Transverse colon (tissue), 4 donors: ENCODE results near the gene NRSN2. TPM values are rescaled to one million over a fixed set of nuclear protein-coding genes. Genes with fewer than 3 reads are reported as not detected.

Experiments used
- DNase-seq: peaks from one replicate; pipeline ENCODE4 v3.0.0-alpha.2; 2019
- H3K27ac ChIP-seq, 4 donors: fragments of 200-600 bp; sonication (generic); 2 replicates each; pipeline ENCODE4 v1.5.1; 2016 to 2018; ENCODE audit warnings: inconsistent platforms in 4 of 4
- H3K27me3 ChIP-seq: fragments of 200-600 bp; sonication (generic); 2 replicates; pipeline ENCODE4 v1.5.1; 2017; ENCODE audit warnings: inconsistent platforms
- H3K36me3 ChIP-seq, 4 donors: fragments of 200-600 bp; sonication (generic); 2 replicates each; pipeline ENCODE4 v1.5.1; 2017 to 2019; ENCODE audit warnings: inconsistent platforms in 4 of 4
- H3K4me1 ChIP-seq, 4 donors: fragments of 200-600 bp; sonication (generic); 2 replicates each; pipeline ENCODE4 v1.5.1; 2017 to 2020; ENCODE audit warnings: inconsistent platforms in 4 of 4
- H3K4me3 ChIP-seq, 4 donors: fragments of 200-600 bp; sonication (generic); 1 replicate in 1 of 4; 2 replicates in 3 of 4; pipeline versions ENCODE4 v1.5.1 to v1.6.1; 2017 to 2019; ENCODE audit warnings: inconsistent platforms in 4 of 4
- H3K9me3 ChIP-seq, 2 donors: fragments of 200-600 bp; sonication (generic); 2 replicates each; pipeline ENCODE4 v1.5.1; 2017 to 2019; ENCODE audit warnings: inconsistent platforms in 2 of 2
- EP300 ChIP-seq: sonication (generic); formaldehyde crosslinking; IDR thresholded peaks from one replicate; pipeline ENCODE4 v1.6.1; 2017; ENCODE audit warnings: antibody characterized with exemption, low read depth
- POLR2A ChIP-seq: fragments of 450-650 bp; IDR thresholded peaks from one replicate; pipeline ENCODE4 v1.6.1; 2016; ENCODE audit warnings: antibody characterized with exemption, mild to moderate bottlenecking, moderate library complexity
- POLR2AphosphoS5 ChIP-seq, 3 donors: sonication (generic); formaldehyde crosslinking; IDR thresholded peaks; one replicate each; pipeline ENCODE4 v1.6.1; 2016; ENCODE audit warnings: antibody characterized with exemption in 3 of 3
- WGBS, 2 donors: methylation state at CpG; one replicate each; pipeline ENCODE4 v1.1.5; 2018; ENCODE audit warnings: low coverage in 1 of 2; 5-methylcytosine and 5-hydroxymethylcytosine counted together
- in situ Hi-C, 4 donors: fragments of 200-750 bp; cut with MboI; loops; one replicate each; pipeline versions ENCODE4 v1.15.0 to v1.15.1; 2017; ENCODE audit warnings: low sequenced_read_pairs in 3 of 4, low pct_ligation_motif_present in 1 of 4, low pct_unique_long_range_greater_than_20kb in 1 of 4
- intact Hi-C: fragments of 100-400 bp; cut with DNase I; formaldehyde crosslinking; loops from one replicate; pipeline ENCODE4 v1.15.1; 2023; ENCODE audit warnings: low total_unique reads
- total RNA-seq, 4 donors: library from RNA; depleted of rRNA; stranded (reverse); fragments of >200 nt; gene quantifications; one replicate each; pipeline ENCODE4 v1.1.0, GENCODE V29; 2016
- TF ChIP-seq, protein P1 (sequence below), 5 experiments: fragments of 200-600 bp in 3 of 5; fragments of 450-650 bp in 2 of 5; sonication (generic) in 3 of 5; IDR thresholded peaks; 1 replicate in 2 of 5; 2 replicates in 3 of 5; pipeline ENCODE4 v1.5.1; 2016 to 2017; ENCODE audit warnings: antibody characterized with exemption in 5 of 5, inconsistent platforms in 3 of 5, mild to moderate bottlenecking in 2 of 5, moderate library complexity in 1 of 5

Gene NRSN2
- total RNA-seq, 4 donors from 2014 or later: 7.1 to 18.0 (median 12.8) TPM

DNA sequence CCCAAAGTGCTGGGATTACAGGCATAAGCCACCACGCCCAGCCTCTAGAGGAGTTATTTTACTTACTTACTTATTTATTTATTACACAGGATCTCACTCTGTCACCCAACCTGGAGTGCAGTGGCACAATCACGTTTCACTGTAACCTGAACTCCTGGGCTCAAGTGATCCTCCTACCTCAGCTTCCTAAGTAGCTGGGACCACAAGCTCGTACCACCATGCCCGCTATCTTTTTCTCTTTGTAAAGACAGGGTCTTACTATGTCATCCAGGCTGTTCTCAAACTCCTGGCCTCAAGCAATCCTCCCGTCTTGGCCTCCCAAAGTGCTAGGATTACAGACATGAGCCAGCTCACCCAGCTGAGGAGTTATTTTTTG, 32.0 kb downstream of the NRSN2 start:
- intact Hi-C loops (no loop called here), in situ Hi-C loops (no loop called here)
- 71 to 78% methylated on average over 4 to 5 of the region's 5 CpGs for WGBS, 2 donors
- Histone ChIP-seq H3K36me3 (no peaks in the 10 kb centered on the region), H3K4me1 (peaks cover 0 to 12% (median 8%) of the 10 kb centered on the region in 4 donors), H3K9me3 (no peaks in the 10 kb centered on the region), H3K4me3 (no peak overlapping the region), H3K27ac (no peak overlapping the region), H3K27me3 (no peaks in the 10 kb centered on the region)
- DNase-seq: no peak
- TF ChIP-seq, protein P1, sequence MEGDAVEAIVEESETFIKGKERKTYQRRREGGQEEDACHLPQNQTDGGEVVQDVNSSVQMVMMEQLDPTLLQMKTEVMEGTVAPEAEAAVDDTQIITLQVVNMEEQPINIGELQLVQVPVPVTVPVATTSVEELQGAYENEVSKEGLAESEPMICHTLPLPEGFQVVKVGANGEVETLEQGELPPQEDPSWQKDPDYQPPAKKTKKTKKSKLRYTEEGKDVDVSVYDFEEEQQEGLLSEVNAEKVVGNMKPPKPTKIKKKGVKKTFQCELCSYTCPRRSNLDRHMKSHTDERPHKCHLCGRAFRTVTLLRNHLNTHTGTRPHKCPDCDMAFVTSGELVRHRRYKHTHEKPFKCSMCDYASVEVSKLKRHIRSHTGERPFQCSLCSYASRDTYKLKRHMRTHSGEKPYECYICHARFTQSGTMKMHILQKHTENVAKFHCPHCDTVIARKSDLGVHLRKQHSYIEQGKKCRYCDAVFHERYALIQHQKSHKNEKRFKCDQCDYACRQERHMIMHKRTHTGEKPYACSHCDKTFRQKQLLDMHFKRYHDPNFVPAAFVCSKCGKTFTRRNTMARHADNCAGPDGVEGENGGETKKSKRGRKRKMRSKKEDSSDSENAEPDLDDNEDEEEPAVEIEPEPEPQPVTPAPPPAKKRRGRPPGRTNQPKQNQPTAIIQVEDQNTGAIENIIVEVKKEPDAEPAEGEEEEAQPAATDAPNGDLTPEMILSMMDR (IDR thresholded peaks at IDR 0.05): no peak
- TF ChIP-seq POLR2A: no peak
- TF ChIP-seq POLR2AphosphoS5 (IDR thresholded peaks at IDR 0.05): no peak
- TF ChIP-seq EP300: no peak

DNA sequence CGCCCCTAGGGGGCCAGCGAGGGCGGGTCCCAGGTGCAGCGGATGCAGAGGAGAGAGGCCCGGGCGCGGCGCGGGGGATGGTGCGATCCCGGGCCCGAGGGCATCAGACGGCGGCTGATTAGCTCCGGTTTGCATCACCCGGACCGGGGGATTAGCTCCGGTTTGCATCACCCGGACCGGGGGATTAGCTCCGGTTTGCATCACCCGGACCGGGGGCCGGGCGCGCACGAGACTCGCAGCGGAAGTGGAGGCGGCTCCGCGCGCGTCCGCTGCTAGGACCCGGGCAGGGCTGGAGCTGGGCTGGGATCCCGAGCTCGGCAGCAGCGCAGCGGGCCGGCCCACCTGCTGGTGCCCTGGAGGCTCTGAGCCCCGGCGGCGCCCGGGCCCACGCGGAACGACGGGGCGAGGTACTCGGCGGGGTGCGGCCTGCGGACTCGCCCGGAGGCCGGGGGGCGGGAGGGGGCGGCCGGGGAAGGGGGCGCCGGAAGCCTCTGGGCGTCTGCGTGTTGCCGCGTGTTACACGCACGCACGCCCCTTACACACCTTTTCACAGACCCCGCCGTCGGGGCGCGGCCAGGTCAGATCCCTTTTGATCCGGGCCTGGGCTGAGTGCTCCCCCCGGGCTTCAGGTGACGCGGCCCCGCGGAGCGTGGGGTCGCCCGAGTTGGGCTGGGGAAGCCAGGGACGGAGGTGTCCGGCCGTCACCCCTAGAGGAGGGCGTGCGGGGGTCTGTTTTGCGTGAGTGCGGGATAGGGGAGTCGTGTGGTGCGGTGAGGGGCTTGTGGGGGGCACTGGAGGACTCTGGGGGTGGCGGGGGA, 34.1 kb downstream of the NRSN2 start:
- in situ Hi-C loops: no loop called here
- TF ChIP-seq POLR2A: no peak
- no peak for TF ChIP-seq POLR2AphosphoS5 (IDR thresholded peaks at IDR 0.05)
- no peak for TF ChIP-seq EP300
- TF ChIP-seq, protein P1 (IDR thresholded peaks at IDR 0.05): no peak
- Histone ChIP-seq H3K27ac (peak overlapping the region; percentile 65 to 91 (median 73)), H3K36me3 (no peaks in the 10 kb centered on the region), H3K9me3 (no peaks in the 10 kb centered on the region), H3K4me1 (peaks cover 0 to 16% (median 9%) of the 10 kb centered on the region in 4 donors), H3K4me3 (peak overlapping the region; percentile 43 to 75 (median 58)), H3K27me3 (no peaks in the 10 kb centered on the region)
- intact Hi-C loops: no loop called here
- DNase-seq: peak; percentile 58
- WGBS, 2 donors: 1% methylated on average over 50 of the region's 93 CpGs; no CpG with 5 or more reads in 1 of the 2 donors

DNA sequence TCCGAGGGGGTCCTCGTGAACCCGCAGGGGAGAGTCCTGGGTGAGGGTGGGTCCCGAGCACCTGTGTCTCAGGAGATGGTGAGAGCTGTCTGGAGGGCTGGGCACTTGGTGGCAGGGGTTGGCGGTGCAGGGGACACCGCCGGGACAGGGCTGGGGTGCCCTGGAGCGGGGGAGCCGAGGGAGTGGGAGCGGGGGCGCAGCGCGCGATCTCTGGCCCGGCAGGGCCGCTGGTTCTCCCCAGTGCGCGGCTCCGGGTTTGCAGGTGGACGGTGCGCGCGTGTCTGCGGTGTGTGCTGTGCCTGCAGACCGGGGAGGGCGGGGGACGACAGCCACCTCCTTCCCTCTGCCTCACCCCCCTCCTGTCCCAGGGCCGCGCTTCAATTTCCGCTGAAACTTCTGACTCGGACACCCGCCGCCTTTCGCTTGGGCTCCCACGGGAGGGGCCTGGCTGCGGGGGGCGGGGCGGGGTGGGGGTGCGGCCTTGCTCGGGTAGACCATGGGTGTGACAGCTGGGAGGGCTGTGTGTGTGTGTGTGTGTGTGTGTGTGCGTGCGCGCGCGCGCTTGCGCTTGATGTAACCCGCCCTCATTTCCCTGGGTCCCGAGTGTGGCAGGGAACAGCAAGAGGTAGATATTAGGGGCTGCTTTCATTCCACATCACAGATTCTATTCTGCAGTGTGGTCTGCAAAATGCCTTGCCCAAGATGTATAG, 34.8 kb downstream of the NRSN2 start:
- intact Hi-C loops: no loop called here

More for the DNA sequence above, 34.8 kb downstream of the NRSN2 start:
- WGBS, 2 donors: 0% methylated on average over 34 of the region's 49 CpGs; no CpG with 5 or more reads in 1 of the 2 donors
- peak; percentile 87 for DNase-seq
- H3K27ac ChIP-seq: peak overlapping the region; percentile 65 to 91 (median 73)
- peak overlapping the region; percentile 43 to 75 (median 58) for H3K4me3 ChIP-seq
- no peaks in the 10 kb centered on the region for H3K9me3 ChIP-seq
- no peaks in the 10 kb centered on the region for H3K27me3 ChIP-seq
- in situ Hi-C loops: no loop called here
- TF ChIP-seq EP300: no peak
- TF ChIP-seq POLR2A: peak; percentile 60
- TF ChIP-seq, protein P1 (IDR thresholded peaks at IDR 0.05): peak in 1 of 5 experiments; percentile 33
- peak; percentile 33 to 56 (median 55) for TF ChIP-seq POLR2AphosphoS5 (IDR thresholded peaks at IDR 0.05)
- peaks cover 0 to 16% (median 9%) of the 10 kb centered on the region in 4 donors for H3K4me1 ChIP-seq
- H3K36me3 ChIP-seq: no peaks in the 10 kb centered on the region
